Endometrium (tissue), 2 donors: ENCODE data around the gene KCNQ1.

Experiments
- FAIRE-seq: peaks from 2 replicates; lab custom pipeline; 2012; peaks lifted over from hg19 to GRCh38; lab: Jason Lieb, UNC
- donor health status: control.
- donor health status: control.

Gene KCNQ1

DNA sequence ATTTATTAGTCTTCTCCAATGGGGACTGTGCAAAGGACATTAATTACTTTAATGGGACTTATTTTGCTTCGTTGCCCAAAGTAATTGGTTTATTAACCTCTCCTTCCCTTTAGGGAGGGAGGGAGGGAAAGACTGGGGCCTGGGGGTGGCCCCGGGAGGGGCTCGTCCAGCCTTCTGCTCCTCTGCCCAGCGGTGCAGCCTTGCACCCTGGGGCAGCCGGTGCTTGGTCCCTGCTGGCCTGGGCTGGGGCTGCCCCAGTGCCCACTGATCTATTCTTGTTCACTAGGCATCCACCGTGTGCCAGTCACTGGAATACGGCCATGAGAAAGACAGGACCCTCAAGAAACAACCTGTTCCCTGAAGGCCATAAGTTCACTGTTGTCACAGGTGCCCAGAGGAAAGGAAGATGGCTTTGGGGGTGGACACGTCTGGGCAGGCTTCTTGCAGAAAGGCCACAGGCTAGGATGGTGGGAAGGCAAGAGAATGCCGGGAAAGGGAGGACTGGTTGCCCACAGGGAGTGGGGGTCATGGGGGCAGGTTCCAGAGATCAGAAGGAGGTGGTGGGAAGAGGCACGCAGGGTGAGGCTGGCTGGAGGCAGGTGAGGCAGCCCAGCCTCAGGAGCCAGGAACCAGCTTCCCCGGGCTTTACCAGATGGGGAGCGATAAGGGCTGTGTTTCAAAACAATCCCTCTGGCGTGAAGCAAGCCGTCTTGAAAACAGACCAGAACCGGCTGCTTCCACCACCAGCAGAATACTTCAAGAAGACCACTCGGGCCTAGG, 302.6 kb downstream of the KCNQ1 start:
- FAIRE-seq, result no peak

DNA sequence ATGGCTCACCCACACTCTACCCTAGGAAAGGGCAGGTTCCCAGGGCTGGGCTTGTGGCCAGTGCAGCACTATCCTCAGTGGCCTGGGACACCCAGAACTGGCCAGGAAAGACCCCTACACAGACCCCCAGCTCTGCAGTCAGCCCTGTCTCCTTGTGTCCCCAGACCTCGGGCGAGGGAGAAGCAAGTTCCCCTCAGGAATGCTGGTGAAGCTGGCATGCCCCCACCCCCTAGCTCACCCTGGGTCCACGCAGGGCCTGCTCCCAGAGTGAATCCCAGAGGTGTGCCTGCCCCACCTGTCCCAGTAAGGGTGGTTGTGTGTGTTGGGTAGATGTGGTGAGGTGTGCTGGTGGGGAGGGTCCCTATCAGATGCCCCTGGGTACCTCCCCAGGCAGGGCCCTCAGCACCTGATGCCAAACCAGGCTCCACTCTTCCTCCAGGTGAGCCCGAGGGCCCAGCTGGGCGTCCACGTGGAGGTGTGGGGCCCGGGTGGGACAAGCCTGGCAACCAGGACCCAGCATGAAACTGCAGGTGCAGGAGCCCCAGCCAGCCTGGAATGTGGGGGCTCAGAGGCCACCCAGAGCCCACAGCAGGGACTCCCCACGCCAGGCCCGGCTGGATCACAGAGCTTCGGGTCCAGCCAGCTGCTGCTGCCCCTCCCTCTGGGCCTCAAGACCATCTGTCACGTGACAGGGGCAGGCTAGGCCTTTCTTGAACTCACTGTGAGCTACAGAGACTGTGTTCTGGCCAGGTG, 303.4 kb downstream of the KCNQ1 start:
- no peak for FAIRE-seq

DNA sequence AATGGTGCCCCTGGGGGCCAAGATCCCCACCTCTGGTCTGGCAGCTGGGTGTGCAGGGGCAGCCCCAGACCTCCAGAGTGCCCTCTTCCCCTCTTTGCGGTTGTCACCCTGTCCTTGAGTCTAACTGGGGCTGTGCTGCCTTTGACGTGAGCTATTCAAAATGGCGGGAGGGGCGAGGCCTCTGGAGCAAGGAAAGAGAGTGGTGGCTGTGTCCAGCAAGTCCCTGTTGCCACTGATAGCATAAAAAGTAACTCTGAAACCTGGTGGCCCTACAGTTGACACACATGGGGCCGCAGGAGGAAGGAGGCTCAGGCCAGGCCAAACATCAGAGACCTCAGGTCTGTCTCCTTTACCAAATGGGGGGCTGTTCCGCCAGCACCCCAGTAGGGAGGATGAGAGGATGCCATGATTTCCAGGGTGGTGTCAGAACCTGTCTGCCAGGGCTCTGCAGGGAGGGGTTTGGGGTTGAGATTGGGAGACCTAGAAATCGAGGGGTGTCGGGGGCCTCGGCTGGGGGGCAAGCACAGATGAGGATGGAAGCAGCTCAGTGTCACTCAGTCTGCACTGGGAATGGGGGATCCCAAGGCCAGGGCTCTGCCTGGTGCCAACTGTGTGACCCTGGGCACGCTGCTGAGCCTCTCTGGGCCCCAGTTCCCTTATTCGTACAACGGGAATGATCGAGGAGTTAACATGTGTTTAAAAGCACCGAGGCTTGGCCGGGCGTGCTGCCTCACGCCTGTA, 304.2 kb downstream of the KCNQ1 start:
- no peak for FAIRE-seq

DNA sequence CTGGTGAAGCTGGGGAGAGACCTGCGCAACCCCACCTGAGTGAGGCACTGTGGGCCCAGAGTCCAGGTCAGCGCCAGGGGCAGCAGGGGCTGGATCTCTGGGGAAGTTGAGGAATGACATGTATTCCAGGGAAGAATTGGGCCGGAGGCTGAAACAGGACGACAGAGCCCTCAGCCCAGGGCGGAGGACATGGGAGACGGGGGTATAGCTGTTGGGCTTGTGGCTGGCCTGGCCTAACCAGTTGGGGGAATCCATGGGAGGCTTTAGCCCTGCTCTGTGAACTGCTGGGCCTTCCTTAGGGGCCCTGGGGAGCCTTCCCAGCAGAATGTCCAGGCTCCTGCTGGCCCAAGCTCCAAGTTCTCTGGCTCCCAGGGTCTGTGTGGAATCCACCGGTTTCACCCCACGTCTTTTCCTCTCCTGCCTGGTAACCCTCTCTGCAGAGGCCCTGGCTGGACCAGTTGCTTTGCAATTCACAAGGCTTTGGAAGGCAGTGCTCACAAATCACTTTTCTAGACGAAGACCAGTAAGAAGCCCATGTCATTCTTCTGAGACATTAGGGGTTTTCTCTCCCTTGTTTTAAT, 305.4 kb downstream of the KCNQ1 start:
- FAIRE-seq, result no peak

DNA sequence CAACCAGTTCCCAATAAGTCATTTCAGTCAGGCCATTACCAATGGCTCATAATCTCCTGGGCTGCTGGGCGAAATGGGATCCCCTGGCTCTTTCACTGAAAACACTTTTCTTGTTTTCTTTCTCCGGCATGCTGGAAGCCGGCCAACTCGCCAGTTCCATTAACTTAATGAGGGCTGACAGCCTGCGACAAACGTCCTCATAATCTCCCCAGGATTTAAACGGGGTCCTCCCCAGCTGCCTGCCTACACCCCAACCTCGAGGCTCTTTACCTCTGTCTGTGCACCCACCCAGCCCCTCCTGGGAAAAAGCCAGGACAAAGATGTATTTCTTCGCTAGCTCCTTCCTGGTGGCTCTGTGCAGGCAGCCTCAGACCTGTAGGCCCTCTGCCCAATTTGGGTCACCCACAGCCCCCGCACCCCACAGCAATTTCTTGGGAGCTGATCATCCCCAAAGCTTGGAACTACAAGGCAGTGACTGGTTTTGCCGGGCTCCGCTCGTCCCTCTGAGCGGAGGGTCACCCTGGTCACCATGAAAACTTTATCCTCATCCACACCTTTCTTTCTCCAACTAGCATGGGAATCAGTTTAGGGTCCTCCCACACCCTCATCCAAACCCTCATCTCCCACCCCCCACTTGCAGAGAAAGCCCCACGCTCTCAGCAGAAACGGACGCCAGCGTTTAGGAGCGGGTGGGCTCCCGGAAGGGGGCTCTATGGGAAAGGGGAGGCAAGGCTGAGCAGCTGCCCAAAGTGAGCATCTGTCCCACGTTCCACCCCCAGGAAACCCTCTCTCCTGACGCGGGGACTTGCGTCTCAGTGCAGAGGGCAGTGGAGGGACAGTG, 306.1 kb downstream of the KCNQ1 start:
- no peak for FAIRE-seq

DNA sequence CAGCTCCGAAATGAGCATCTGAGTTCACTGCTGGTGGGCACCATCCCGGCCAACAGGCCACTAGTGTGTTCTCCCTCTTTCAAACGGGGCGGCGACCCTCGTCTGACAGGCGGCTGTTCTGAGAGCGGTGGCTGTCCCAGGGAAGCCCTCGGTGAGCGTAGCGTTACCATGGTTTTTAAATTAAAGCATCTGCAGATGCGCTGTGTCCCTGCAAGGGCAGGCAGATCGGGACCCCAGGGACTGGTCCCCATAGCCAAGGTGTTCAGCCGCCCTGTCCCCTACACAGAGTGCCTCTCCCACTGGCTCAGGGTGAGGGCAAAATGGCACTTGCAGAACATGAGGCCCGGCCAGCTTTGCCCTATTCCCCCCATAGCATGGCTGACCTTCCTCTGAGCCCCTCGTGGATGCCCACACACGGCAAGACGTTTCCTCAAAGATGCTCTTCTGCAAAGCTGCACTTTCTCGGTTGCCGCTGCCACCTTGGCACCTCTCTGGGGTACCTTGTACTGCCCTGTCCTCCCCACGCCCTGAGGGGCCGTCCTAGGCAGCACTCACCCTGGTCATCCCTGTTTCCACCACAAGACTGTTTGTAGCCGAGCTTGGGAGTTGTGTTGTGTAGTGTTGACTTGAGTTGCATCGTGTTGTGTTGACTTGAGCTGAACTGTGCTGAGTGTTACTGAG, 306.9 kb downstream of the KCNQ1 start:
- no peak for FAIRE-seq

DNA sequence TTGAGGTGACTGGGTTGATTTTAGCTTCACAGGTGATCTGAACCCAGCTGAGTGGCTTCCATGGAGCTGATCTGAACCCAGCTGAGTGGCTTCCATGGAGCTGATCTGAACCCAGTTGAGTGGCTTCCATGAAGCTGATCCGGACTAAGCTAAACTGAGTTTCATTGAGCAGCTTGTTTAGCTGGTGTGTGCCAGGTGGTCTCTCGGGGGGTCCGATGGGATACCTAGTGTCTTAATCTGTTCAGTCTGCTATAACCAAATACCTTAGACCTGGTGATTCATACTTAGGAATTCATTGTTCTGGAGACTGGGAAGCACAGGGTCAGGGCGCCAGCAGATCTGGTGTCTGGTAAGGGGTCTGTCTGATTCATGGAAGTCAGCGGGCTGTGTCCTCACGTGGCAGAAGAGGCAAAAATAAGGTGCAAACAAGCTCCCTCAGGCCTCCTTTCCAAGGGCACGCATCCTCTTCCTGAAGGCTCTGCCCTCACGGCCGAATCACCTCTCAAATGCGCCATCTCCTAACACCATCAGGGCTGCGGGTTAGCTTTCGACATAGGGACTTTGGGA, 307.5 kb downstream of the KCNQ1 start:
- no peak for FAIRE-seq

DNA sequence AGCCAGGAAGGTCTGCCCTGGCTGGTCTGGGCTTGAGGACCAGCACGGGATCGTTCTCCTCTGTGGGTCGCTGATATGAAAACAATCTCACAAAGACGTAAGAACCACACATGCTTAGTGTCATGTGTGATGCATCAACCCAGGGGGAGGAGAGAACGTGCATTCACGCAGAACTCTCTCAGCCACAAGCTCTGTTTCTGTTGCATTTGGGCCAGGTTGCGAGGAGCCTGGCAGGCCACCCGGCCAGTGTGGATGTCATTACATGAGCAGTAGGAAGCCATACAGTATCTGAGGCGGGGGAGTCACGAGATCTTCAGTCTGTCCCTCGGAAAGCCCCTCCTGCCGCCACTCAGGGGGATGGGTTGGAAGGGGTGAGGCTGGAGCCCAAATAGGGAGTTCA, 308.1 kb downstream of the KCNQ1 start:
- no peak for FAIRE-seq

DNA sequence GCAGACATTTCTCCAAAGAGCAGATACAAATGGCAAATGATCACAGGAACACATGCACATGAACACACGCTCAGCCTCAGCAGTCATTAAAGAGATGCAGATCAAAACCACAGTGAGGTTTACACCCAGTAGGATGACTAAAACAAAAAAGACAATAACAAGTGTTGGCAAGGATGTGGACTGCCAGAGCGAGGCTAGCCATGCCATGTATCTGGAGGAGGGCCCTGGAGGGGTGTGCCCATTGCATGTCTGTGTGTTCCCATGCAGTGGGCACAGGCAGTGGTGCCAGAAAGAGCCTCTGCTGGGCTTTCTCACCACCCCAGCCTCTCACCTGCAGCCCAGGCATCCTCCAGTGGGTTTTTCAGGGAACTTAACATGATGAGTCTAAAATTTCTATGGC, 309.2 kb downstream of the KCNQ1 start:
- no peak for FAIRE-seq

DNA sequence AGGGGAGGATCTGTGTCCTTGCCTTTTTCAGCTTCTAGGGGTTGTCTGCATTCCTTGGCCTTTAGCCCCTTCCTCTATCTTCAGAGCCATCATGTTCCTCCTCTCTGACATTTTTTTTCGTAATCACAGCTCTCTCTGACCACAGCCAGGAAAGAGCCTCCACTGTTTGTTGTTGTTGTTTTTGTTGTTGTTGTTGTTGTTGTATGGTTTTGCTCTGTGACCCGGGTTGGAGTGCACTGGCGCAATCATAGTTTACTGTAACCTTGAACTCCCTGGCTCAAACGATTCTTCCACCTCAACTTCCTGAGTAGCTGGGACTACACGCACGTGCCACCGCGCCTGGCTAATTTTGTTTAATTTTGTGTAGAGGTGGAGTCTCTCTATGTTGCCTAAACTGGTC, 310.3 kb downstream of the KCNQ1 start:
- no peak for FAIRE-seq

DNA sequence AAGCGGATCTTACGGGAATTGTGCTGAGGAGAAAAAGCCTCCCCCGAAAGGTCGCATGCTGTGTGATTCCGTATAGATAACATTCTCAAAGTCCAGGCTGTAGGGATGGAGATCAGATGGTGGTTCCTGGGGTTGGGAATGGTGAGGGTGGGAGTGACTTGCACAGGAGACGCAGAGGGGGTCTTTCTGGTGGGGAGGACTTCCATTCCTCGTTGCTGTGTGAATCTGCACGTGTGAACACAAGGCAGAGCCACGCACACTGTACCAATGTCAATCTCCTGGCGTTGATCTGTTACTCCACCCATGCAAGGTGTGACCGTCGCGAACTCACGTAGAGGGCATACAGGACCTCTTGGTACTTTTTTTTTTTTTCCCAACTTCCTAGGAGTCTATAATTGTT, 313.9 kb downstream of the KCNQ1 start:
- FAIRE-seq, result no peak

DNA sequence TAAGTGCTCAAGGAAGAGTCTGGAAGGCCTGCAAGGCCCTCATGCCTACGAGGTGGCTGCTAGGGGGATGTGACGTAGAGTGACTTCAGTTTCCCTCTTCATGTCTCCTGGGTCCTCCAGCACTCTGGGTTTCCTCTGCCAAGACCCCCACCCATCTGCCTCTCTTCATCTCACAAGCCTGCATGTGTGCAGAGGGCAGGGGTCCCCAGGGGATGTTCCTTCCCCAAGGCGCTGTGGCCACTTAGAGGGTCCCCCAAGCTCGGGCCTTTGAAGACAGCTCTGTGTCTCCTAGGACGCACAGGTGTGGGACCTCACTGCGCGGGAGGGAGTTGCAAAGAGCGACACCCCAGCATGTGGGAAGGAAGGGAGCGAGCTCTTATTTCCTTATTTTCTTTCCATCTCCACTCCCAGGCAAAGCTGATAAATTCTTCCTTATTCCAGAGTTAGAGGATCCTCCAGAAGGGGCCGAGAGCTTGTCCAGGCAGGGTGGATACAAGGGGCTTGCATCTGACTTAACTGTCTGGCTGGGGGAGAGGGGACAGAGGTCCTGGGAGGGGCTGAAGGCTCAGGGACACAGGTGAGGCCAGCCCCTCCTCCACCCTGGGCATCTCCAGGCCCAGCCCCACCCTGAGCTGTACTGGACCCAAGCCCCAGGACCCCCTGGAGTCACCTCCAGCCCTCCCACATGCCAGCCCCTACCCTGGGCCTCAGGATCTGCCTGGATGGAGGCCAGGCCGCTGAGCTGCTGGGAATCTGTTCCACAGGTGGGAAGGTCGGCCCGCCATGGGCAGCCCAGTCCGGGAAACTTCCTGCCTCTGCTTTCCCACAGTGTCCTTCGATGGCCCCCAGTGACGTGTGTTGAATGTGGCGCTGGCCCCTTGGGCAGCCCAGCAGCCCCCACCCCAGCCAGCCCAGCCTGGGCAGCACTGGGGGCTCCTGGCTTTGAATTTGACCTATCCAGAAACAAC, 314.7 kb downstream of the KCNQ1 start:
- FAIRE-seq, result no peak

DNA sequence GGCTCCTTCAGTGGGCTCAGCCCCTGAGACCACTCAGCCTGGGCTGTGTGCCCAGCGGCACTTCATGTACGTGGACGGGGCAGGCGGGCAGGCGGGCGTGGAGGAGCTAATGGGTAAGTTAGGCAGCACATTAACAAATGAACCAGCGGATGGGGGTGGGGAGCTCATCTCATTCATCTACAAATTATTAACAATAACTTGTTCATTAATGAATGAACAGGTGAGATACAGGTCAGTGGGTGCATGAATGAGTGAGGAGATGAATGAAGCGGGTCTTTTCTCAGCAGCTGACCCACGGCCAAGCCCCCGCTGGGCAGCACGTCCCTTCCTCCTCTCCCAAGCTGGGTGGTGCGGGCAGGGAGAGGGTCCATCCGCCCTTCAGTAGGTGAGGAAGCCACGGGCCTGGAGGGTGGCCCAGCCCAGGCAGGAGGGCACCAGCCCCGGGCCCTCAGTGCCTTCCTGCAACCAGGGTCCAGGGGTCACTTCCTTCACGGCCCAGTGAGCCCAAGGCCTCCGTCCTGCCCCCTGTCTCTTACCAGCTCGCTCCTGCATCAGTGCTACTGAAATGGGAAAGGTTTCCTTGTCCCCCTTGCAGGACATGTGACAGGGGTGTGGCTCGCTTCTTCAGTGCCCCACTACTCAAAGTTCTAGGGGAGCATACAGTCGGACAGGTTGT, 315.5 kb downstream of the KCNQ1 start:
- FAIRE-seq, result no peak

DNA sequence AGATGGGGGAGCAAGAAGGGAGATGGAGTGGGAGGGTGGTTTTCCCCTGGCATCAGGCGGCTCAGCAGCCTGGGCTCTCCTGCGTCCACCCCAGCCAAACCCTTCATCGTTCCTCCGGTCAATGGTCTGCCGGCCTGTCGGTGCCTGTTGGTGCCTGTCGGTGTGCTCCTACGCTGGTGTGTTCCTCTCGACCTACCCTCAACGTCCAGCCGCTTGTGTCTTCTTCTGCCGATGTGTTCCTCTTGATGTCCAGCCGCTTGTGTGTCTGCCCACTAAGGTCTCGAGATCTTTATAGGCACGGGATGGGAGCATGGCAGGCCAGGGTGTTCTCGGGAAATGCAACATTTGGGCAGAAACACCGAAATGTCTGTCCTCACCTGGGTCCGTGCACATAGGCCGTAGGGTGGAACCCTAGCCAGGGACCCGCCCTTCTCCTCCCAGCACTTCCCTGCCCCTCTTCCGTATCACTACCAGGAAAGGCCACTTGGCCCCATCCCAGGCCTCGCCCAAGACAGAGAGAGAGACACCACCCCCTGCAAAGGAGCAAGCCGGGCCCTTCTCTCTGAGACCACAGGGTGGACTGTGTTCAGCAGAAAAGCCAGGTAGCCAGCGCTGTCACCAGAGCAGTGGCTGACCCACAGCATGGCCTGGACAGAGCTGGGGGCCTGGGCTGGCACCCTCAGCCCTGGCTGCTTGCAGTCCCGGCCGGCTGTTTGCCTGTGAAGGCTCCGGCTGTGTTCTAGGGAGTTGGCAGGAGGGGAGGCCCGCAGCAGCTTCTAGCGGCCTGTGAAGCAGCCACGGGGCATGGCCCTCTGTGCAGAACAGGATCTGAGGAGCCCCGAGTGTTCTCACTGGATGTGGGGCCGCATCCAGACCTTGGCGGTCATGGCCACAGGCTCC, 316.6 kb downstream of the KCNQ1 start:
- FAIRE-seq, result no peak

DNA sequence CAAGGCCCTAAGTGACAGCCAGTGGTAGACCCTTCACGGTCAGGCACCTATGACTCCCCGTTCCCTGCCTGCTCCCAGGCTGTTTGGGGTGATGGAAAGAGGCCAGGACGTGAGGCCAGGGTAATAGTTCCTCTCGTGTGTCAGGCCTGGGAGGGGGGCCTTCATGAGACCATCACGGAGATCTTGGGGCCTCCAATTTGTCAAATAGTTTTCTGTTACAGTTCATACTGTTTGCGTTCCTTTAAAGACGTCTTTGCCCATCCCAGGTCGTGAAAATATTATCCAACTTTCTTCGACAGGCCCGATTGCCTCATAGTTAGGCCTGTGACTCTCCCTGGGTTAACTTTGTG, 317.2 kb downstream of the KCNQ1 start:
- no peak for FAIRE-seq

DNA sequence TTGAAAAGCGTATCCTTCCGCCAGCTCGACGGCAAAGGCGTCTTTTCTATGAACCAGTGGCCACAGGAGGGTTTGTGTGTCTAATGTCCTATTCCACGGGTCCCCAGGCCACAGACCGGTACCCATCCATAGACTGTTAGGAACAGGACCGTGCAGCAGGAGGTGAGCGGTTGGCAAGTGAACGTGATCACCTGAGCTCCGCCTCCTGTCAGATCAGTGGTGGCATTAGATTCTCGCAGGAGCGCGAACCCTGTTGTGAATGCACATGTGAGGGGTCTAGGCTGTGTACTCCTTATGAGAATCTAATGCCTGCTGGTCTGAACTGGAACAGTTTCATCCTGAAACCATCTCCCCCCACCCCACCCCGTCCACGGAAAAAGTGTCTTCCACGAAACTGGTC, 317.6 kb downstream of the KCNQ1 start:
- no peak for FAIRE-seq

DNA sequence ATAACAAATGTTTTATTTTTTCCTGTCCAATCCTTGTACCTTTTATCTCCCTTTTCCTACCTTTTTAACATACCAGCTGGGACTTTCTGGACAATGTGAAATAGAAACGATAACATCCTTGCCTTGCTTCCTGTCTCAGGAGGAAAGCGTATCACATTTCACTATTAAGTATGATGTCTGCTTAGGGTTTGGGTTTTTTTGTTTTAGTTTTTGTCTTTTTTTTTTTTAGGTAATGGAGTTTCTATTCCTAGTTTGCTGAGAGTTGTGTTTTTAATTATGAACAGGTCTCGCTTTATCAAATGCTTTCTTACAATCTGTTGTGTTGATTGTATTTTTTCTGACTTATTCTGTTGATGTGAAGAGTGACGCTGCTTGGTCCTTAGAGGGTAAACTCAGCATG, 319.2 kb downstream of the KCNQ1 start:
- peak; percentile 50 for FAIRE-seq

DNA sequence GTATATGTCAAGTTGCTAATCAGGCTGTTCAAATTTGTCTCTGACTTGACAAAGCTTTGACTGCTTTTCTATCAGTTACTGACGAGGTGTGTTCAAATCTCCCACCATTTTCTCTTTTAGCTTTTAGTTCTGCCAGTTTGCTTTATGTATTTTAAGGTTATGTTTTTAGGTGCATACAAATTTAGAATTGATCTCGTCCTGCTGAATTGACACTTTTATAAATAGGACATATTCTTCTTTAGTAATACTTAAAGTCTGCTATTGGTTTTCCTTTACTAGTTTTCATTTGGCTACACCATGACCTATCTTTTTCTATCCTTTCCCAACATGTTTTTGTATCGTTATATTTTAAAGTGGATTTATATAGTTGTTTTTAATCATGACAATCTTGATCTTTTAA, 320.7 kb downstream of the KCNQ1 start:
- no peak for FAIRE-seq
